Subcutaneous abdominal adipose tissue (tissue), 5 donors: ENCODE results near the gene ITSN2.

Experiments
- H3K27ac ChIP-seq: one replicate; pipeline ENCODE4 v1.7.0; 2013; ENCODE audit warnings: low read depth, mild to moderate bottlenecking, inconsistent platforms, low read length, moderate library complexity
- H3K27me3 ChIP-seq, 5 donors: one replicate each; pipeline ENCODE4 v1.7.0; 2013; ENCODE audit warnings: low read length in 5 of 5, inconsistent platforms in 1 of 5; ENCODE audit not compliant: control insufficient read depth in 5 of 5, insufficient read depth in 4 of 5
- H3K36me3 ChIP-seq, 5 donors: one replicate each; pipeline ENCODE4 v1.7.0; 2013; ENCODE audit warnings: low read length in 5 of 5; ENCODE audit not compliant: control insufficient read depth in 5 of 5, insufficient read depth in 5 of 5
- H3K4me1 ChIP-seq, 5 donors: one replicate each; pipeline ENCODE4 v1.7.0; 2013; ENCODE audit warnings: low read length in 5 of 5, mild to moderate bottlenecking in 3 of 5, moderate library complexity in 1 of 5; ENCODE audit not compliant: control insufficient read depth in 5 of 5, insufficient read depth in 5 of 5
- H3K4me3 ChIP-seq, 5 donors: one replicate each; pipeline ENCODE4 v1.7.0; 2013; ENCODE audit warnings: low read length in 5 of 5, low read depth in 1 of 5
- H3K9ac ChIP-seq, 5 donors: one replicate each; pipeline ENCODE4 v1.7.0; 2013; ENCODE audit warnings: low read length in 5 of 5, mild to moderate bottlenecking in 4 of 5, moderate library complexity in 3 of 5
- H3K9me3 ChIP-seq, 5 donors: one replicate each; pipeline ENCODE4 v1.7.0; 2013; ENCODE audit warnings: low read length in 5 of 5; ENCODE audit not compliant: control insufficient read depth in 5 of 5
- donor health status: healthy.
- donor health status: healthy.
- donor health status: healthy.
- donor health status: healthy.
- donor health status: healthy.

The ITSN2 gene

GRCh38 chr2:24313744-24314632 is 46.3 kb downstream of the ITSN2 start:
- H3K36me3 ChIP-seq = peaks cover 19 to 32% (median 21%) of the 10 kb centered on the region in 5 donors
- peaks cover 0 to 8% (median 5%) of the 10 kb centered on the region in 5 donors for H3K4me1 ChIP-seq
- no peaks in the 10 kb centered on the region for H3K27me3 ChIP-seq
- no peak overlapping the region for H3K9ac ChIP-seq
- H3K9me3 ChIP-seq = peaks cover 0 to 3% (median 0%) of the 10 kb centered on the region in 5 donors
- no peak overlapping the region for H3K27ac ChIP-seq
- H3K4me3 ChIP-seq = no peak overlapping the region

GRCh38 chr2:24307961-24308360 is 52.4 kb downstream of the ITSN2 start:
- H3K4me1 ChIP-seq = peaks cover 0 to 15% (median 10%) of the 10 kb centered on the region in 5 donors
- no peak overlapping the region for H3K9ac ChIP-seq
- H3K27ac ChIP-seq = no peak overlapping the region
- H3K27me3 ChIP-seq = no peaks in the 10 kb centered on the region
- H3K9me3 ChIP-seq = no peaks in the 10 kb centered on the region
- H3K36me3 ChIP-seq = peaks cover 32 to 55% (median 36%) of the 10 kb centered on the region in 5 donors
- H3K4me3 ChIP-seq = no peak overlapping the region

GRCh38 chr2:24304631-24305030 is 55.7 kb downstream of the ITSN2 start:
- H3K36me3 ChIP-seq = peaks cover 31 to 51% (median 42%) of the 10 kb centered on the region in 5 donors
- H3K4me1 ChIP-seq = peaks cover 0 to 15% (median 10%) of the 10 kb centered on the region in 5 donors
- no peak overlapping the region for H3K4me3 ChIP-seq
- H3K27me3 ChIP-seq = no peaks in the 10 kb centered on the region
- H3K9me3 ChIP-seq = no peaks in the 10 kb centered on the region
- peak overlapping the region; percentile 79 for H3K27ac ChIP-seq
- no peak overlapping the region for H3K9ac ChIP-seq

GRCh38 chr2:24304098-24304497 is 56.2 kb downstream of the ITSN2 start:
- Histone ChIP-seq H3K36me3 (peaks cover 34 to 51% (median 43%) of the 10 kb centered on the region in 5 donors), H3K9me3 (no peaks in the 10 kb centered on the region), H3K4me1 (peaks cover 0 to 15% (median 10%) of the 10 kb centered on the region in 5 donors), H3K4me3 (no peak overlapping the region), H3K27me3 (no peaks in the 10 kb centered on the region), H3K9ac (no peak overlapping the region), H3K27ac (peak overlapping the region; percentile 79)

GRCh38 chr2:24301599-24301998 is 58.7 kb downstream of the ITSN2 start:
- Histone ChIP-seq H3K9ac (no peak overlapping the region), H3K27ac (no peak overlapping the region), H3K4me3 (no peak overlapping the region), H3K9me3 (no peaks in the 10 kb centered on the region), H3K27me3 (no peaks in the 10 kb centered on the region), H3K36me3 (peaks cover 34 to 60% (median 47%) of the 10 kb centered on the region in 5 donors), H3K4me1 (peaks cover 0 to 15% (median 10%) of the 10 kb centered on the region in 5 donors)

- Histone ChIP-seq H3K27me3 (no peaks in the 10 kb centered on the region), H3K4me3 (no peak overlapping the region), H3K27ac (no peak overlapping the region), H3K9me3 (no peaks in the 10 kb centered on the region), H3K36me3 (peaks cover 61 to 78% (median 74%) of the 10 kb centered on the region in 5 donors), H3K4me1 (peaks cover 0 to 2% (median 0%) of the 10 kb centered on the region in 5 donors), H3K9ac (no peak overlapping the region)
Observed at GRCh38 chr2:24297663-24298062, 62.7 kb downstream of the ITSN2 start.

- no peaks in the 10 kb centered on the region for H3K4me1 ChIP-seq
- no peak overlapping the region for H3K27ac ChIP-seq
- H3K9me3 ChIP-seq = no peaks in the 10 kb centered on the region
- peaks cover 15 to 42% (median 18%) of the 10 kb centered on the region in 5 donors for H3K36me3 ChIP-seq
- no peak overlapping the region for H3K4me3 ChIP-seq
- no peak overlapping the region for H3K9ac ChIP-seq
- H3K27me3 ChIP-seq = no peaks in the 10 kb centered on the region
Observed at GRCh38 chr2:24287171-24287570, 73.2 kb downstream of the ITSN2 start.

GRCh38 chr2:24285484-24286152 is 74.7 kb downstream of the ITSN2 start:
- Histone ChIP-seq H3K27ac (no peak overlapping the region), H3K4me1 (no peaks in the 10 kb centered on the region), H3K4me3 (no peak overlapping the region), H3K9me3 (no peaks in the 10 kb centered on the region), H3K9ac (no peak overlapping the region), H3K27me3 (no peaks in the 10 kb centered on the region), H3K36me3 (peaks cover 9 to 44% (median 15%) of the 10 kb centered on the region in 5 donors)

GRCh38 chr2:24280645-24281044 is 79.7 kb downstream of the ITSN2 start:
- no peak overlapping the region for H3K4me3 ChIP-seq
- no peaks in the 10 kb centered on the region for H3K9me3 ChIP-seq
- H3K27me3 ChIP-seq = no peaks in the 10 kb centered on the region
- no peak overlapping the region for H3K9ac ChIP-seq
- peaks cover 3 to 44% (median 11%) of the 10 kb centered on the region in 5 donors for H3K36me3 ChIP-seq
- H3K4me1 ChIP-seq = peaks cover 0 to 13% (median 8%) of the 10 kb centered on the region in 5 donors
- no peak overlapping the region for H3K27ac ChIP-seq

GRCh38 chr2:24280161-24280560 is 80.2 kb downstream of the ITSN2 start:
- no peak overlapping the region for H3K4me3 ChIP-seq
- no peaks in the 10 kb centered on the region for H3K9me3 ChIP-seq
- H3K36me3 ChIP-seq = peaks cover 5 to 39% (median 11%) of the 10 kb centered on the region in 5 donors
- H3K27ac ChIP-seq = no peak overlapping the region
- peaks cover 0 to 13% (median 8%) of the 10 kb centered on the region in 5 donors for H3K4me1 ChIP-seq
- no peaks in the 10 kb centered on the region for H3K27me3 ChIP-seq
- no peak overlapping the region for H3K9ac ChIP-seq
